HG03060 (cell line): ENCODE measurements around the gene FLVCR1.
"Not testable (repeated sequence)": the region's sequence is repeated elsewhere in the genome, so short reads cannot be mapped to it uniquely, and the experiment has no call there.

ENCODE experiments used
- ATAC-seq: cut with Tn5 transposase; IDR thresholded peaks from one replicate; pipeline ENCODE4 v1.9.1; 2021; ENCODE audit warnings: low read depth, moderate number of reproducible peaks; ENCODE audit not compliant: unreplicated experiment

FLVCR1 gene

DNA sequence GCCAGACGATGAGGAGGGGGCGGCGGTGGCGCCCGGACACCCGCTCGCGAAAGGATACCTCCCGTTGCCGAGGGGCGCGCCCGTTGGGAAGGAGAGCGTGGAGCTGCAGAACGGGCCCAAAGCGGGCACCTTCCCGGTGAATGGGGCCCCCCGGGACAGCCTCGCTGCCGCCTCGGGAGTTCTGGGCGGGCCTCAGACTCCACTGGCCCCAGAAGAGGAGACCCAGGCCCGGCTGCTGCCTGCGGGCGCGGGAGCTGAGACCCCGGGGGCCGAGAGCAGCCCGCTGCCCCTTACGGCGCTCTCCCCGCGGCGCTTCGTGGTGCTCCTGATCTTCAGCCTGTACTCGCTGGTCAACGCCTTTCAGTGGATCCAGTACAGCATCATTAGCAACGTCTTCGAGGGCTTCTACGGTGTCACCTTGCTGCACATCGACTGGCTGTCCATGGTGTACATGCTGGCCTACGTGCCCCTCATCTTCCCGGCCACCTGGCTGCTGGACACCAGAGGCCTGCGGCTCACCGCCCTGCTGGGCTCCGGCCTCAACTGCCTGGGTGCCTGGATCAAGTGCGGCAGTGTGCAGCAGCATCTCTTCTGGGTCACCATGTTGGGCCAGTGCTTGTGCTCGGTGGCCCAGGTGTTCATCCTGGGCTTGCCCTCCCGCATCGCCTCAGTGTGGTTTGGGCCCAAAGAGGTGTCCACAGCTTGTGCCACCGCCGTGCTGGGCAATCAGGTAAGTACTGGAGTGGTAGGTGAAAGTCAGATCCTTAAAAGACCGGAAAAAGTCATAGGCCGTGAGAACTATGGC is 588 bp downstream of the FLVCR1 start:
- ATAC-seq: no peak

GRCh38 chr1:212860713-212861581 is 2.9 kb downstream of the FLVCR1 start:
- ATAC-seq: no peak

DNA sequence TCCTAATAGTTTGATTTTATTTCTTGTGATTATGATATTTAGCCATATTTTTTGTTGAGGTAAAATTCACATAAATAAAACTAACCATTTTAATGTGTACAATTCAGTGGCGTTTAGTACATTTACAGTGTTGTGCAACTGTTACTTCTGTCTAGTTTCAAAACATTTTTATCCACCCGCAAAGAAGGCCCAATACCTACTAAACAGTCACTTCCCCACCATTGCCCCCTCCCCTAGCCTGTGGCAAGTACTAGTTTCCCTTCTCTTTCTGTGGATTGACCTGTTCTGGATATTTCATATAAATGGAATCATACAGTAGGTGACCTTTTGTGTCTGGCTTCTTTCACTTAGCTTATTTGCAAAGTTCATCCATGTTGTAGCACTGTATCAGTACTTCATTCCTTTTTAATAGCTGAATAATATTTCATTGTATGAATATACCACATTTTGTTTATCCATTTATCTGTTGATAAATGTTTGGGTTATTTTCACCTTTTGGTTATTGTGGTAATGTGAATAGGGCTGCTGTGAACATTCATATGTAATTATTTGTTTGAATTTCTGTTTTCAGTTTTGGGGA is 4.1 kb downstream of the FLVCR1 start:
- ATAC-seq: no peak

DNA sequence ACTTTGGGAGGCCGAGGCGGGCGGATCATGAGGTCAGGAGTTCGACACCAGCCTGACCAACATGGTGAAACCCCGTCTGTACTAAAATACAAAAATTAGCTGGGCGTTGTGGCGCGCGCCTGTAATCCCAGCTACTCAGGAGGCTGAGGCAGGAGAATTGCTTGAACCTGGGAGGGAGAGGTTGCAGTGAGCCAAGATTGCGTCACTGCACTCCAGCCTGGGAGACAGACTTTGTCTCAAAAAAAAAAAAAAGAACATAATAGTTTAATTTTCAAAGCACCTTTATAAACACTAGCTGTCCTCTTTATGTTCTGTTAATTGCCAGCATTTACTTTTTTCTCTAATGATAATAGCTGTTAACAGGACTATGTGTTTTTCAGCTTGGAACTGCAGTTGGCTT is 5.3 kb downstream of the FLVCR1 start:
- ATAC-seq: not testable (repeated sequence)

- ATAC-seq: no peak
Measured at GRCh38 chr1:212864201-212864600, 6.1 kb downstream of the FLVCR1 start.

DNA sequence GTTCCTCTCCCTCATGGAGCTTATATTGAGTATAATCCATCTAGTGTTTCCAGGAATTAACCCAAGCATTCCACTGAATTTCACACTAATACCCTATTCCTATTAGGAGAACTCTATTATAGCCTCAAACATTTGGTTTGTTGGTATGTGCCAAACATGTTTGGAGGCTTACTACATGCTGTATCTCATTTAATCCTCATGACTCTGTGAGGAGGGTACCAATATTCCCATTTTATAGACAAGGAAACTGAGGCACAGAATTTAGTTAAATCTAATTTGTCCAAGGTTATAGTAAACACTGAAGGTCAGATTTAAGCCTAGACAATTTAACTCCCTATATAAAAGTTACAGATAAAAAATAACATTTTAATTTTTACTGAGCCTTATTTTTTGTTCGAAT is 9.1 kb downstream of the FLVCR1 start:
- ATAC-seq: no peak

DNA sequence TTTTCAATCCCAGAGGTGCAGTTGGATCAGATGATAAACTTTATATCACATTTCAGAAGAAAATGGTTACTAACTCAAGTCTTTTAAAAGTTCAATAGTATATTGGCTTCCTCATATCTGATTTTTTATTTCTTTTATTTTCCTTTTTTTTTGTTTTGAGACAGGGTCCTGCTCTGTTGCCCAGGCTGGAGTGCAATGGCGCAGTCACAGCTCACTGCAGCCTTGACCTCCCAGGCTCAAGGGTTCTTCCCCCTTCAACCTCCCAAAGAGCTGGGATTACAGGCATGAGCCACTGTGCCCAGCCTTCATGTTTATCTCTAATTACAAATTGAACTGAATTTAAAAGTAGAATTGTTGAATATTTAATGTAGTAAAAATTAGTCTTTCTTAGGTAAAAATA is 13.9 kb downstream of the FLVCR1 start:
- ATAC-seq: no peak

DNA sequence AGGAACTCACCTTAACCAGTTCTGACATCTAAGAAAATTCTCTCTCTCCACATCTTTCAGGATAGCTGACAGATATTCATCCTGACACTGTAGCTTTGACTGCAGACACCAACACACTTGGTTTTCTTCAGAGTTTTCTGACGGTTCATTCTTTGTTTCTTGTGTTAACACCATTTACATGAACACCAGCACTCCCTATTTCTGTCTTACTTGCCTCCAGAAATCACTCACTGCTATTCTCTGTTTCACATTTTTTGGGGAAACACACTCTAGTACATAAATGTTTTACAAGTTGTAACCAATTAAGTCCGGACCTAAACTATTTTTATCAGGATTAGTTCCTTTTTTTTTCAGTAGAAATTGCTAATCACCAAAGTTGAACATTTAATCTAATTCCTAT is 15.4 kb downstream of the FLVCR1 start:
- ATAC-seq: peak; percentile 62

DNA sequence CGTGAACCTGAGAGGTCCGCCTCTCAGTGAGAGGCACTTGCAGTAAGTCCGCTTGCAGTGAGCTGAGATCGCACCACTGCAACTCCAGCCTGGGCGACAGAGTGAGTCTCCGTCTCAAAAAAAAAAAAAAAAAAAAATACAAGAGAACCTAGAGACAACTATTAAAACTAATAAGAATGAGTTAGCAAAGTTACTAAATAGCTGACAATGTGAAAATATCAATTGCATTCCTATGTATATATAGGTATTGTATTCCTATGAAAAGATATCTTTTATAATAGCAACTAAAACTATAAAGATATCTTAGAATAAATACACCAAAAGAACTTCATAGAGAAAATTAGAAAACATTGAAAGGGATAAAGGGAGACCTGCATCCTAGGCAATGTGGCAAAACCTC is 20.3 kb downstream of the FLVCR1 start:
- no peak for ATAC-seq

- ATAC-seq: no peak
Measured at GRCh38 chr1:212879947-212880690, 22.0 kb downstream of the FLVCR1 start.

DNA sequence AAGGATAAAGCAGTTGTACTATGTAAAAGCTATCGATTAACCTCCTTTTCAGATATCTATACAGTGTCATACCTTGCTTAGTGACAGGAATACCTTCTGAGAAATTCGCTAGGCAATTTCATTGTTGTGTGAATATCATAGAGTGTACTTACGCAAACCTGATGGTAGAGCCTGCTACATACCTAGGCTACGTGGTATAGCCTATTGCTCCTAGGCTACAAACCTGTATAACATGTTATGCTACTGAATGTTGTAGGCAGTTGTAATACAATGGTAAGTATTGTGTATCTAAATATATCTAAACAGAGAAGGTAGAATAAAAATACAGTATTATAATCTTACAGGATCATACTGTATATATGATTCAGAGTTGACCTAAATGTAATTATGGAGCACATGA is 26.5 kb downstream of the FLVCR1 start:
- ATAC-seq: no peak

DNA sequence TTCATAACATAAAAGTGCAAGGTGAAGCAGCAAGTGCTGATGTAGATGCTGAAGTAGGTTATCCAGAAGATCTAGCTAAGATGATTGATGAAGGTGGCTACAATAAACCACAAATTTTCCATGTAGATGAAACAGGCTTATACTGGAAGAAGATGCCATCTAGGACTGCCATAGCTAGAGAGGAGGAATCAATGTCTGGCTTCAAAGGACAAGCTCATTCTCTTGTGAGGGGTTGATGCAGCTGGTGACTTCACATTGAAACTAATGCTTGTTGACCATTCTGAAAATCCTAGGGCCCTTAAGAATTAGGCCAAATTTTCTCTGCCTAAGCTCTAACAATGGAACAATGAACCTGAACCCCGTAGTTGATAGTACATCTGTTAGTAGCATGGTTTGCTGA is 34.0 kb downstream of the FLVCR1 start:
- no peak for ATAC-seq

DNA sequence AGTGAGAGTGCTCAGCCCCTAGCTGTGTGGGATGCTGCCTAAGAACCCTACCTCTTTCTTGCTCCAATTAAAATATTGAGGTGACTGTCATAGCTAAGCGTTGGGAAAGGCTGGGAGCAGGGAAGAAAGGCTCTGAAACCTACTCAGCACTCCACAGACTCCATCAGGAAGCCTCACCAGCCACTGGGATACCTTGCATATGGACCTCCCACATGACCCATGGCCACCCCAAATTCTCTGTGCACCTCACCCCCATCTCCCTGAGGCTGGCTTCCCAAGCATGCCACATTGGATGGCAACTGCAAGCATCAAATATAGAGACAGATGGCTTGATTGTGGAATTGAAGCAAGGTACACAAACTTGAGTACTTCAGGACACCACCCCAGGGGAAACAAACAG is 41.8 kb downstream of the FLVCR1 start:
- no peak for ATAC-seq

GRCh38 chr1:212901290-212901689 is 43.2 kb downstream of the FLVCR1 start:
- ATAC-seq: no peak

DNA sequence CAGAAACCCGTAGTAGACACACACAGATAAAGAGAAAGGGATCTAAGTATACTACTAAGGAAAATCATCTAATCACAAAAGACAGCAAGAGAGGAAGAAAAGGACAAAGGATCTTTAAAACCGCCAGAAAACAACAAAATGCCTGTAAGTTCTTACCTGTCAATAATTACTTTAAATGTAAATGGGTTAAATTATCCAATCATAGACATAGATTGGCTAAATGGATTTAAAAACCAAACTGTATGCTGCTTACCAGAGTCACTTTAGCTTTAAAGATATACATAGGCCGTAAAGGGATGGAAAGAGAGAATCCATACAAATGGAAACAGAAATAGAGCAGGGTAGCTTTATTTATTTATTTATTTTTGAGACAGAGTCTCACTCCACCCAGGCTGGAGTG is 44.0 kb downstream of the FLVCR1 start:
- ATAC-seq: no peak

DNA sequence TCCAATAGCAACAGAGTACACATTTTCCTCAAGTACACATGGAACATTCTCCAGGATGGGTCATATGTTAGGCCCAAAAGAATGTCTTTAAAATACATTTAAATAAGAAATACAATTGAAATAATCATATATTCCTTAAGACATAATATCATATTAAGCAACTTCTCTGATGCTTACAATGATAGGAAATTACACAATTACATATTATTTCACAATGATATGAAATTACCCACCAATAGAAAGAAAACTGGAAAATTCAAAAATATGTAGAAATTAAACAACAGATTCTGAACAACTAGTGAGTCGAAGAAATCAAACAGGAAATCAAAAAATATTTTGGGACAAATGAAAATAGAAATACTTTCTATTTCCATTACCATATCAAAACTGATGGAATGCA is 45.6 kb downstream of the FLVCR1 start:
- ATAC-seq: no peak

DNA sequence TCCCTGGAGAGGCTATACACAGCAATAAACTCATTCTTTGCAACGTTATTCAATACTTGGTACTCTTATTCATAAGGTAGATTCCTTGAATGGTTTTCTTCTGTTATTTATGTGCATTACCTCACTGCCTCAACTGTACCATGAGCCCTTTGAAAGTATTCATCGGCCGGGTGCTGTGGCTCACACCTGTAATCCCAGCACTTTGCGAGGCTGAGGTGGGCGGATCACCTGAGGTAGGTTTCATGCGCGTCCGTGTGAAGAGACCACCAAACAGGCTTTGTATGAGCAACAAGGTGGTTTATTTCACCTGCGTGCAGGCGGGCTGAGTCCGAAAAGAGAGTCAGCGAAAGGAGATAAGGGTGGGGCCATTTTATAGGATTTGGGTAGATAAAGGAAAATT is 50.0 kb downstream of the FLVCR1 start:
- not testable (repeated sequence) for ATAC-seq

GRCh38 chr1:212908971-212909370 is 50.9 kb downstream of the FLVCR1 start:
- ATAC-seq: no peak

DNA sequence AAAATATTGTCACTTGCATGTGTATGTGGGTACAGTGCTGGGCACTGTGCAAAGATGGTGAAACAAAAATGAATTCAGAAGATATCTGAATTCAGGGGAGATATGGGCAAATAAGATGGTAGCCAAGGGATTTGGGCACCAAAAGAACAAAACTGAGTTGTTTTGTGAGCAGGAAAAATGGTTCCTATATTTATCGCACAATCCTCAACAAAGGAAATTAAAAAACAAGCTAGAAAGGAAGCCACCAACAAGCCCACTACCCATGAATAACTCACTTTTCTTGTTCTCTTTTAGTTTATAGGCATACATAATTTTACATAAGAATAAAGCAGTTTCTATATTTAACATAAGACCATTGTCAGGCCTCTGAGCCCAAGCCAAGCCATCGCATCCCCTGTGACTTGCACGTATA is 51.6 kb downstream of the FLVCR1 start:
- ATAC-seq: no peak

DNA sequence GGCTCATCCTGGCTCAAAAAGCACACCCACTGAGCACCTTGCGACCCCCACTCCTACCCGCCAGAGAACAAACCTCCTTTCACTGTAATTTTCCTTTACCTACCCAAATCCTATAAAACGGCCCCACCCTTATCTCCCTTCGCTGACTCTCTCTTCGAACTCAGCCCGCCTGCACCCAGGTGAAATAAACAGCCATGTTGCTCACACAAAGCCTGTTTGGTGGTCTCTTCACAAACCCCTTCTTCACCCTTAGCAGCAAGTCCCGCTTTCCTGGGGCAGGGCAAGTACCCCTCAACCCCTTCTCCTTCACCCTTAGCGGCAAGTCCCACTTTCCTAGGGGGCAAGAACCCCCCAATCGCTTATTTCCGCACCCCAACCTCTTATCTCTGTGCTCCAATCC is 52.1 kb downstream of the FLVCR1 start:
- ATAC-seq: not testable (repeated sequence)

GRCh38 chr1:212913638-212914037 is 55.6 kb downstream of the FLVCR1 start:
- ATAC-seq: not testable (repeated sequence)
